22Rv1 (cell line): ENCODE results near the gene CAMTA1.

Experiments
- H3K27ac ChIP-seq: fragments of 450-650 bp; 2 replicates; pipeline ENCODE4 v1.5.1; 2017
- ZFX ChIP-seq: fragments of 450-650 bp; IDR thresholded peaks from 2 replicates; pipeline ENCODE4 v1.6.1; 2017; ENCODE audit warnings: antibody characterized with exemption, borderline replicate concordance
- TF ChIP-seq, protein P1 (sequence below): fragments of 450-650 bp; IDR thresholded peaks from 2 replicates; pipeline ENCODE4 v1.5.1; 2017; ENCODE audit warnings: mild to moderate bottlenecking

CAMTA1 gene

DNA sequence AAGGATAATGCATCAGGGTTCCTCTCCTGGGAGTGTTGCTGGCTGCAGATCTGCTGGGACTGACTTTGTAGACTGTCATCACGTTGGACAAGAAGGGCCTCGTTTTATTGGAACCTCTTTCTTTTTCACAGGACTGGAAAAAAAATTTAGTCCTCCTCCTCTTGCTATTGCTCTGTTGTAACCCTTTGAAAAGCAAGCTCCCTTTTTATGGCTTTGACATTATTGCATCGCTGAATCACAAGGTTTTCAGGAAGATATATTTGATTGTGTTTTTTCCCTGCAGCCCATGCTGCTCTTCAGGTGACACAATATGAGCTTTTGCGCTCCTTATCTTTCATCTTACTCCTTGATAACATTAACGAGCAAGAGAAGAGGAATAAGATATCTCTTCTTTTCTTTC, 290.9 kb downstream of the CAMTA1 start:
- H3K27ac ChIP-seq: no peak overlapping the region
- TF ChIP-seq, protein P1, sequence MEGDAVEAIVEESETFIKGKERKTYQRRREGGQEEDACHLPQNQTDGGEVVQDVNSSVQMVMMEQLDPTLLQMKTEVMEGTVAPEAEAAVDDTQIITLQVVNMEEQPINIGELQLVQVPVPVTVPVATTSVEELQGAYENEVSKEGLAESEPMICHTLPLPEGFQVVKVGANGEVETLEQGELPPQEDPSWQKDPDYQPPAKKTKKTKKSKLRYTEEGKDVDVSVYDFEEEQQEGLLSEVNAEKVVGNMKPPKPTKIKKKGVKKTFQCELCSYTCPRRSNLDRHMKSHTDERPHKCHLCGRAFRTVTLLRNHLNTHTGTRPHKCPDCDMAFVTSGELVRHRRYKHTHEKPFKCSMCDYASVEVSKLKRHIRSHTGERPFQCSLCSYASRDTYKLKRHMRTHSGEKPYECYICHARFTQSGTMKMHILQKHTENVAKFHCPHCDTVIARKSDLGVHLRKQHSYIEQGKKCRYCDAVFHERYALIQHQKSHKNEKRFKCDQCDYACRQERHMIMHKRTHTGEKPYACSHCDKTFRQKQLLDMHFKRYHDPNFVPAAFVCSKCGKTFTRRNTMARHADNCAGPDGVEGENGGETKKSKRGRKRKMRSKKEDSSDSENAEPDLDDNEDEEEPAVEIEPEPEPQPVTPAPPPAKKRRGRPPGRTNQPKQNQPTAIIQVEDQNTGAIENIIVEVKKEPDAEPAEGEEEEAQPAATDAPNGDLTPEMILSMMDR: no peak
- no peak for TF ChIP-seq ZFX

DNA sequence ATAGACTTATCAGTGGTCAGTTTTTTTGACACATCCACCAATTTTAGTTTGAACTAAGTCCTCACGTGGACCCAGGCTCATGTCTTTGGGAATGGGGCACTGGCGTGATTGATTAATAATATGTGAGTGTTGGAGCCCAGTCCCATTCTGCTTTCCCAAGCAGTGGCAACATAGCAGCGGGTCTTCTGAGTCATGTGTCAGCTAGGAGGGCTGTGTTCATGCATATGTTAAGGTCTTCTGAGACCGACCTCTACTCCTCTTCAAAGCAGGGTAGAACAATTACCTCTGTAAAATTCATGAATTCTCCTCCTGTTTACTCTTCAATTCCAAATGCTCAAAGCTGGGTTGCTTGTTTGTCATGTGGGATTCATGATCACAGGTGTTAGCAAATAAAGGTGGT, 291.3 kb downstream of the CAMTA1 start:
- no peak overlapping the region for H3K27ac ChIP-seq
- no peak for TF ChIP-seq ZFX
- TF ChIP-seq, protein P1: no peak

DNA sequence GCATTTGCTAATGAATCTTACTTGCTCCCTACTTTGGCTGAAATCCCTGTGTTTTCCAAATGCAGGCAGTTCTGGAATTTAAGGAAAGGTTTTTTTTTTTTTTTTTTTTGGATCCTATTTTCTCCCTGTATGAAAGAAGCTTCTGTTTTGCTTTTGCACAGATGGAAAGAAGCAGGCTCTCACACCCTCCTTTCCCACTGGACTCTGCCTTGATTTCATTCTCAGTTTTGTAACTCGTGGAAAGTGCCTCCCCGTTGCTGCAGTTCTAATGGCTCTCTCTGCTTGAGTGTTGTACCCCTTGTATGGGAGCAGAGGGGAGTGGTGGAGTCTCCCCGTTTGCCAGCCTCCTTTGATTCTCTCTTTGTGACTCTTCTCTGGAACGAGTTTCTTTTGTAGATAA, 291.9 kb downstream of the CAMTA1 start:
- no peak overlapping the region for H3K27ac ChIP-seq
- TF ChIP-seq, protein P1: no peak

DNA sequence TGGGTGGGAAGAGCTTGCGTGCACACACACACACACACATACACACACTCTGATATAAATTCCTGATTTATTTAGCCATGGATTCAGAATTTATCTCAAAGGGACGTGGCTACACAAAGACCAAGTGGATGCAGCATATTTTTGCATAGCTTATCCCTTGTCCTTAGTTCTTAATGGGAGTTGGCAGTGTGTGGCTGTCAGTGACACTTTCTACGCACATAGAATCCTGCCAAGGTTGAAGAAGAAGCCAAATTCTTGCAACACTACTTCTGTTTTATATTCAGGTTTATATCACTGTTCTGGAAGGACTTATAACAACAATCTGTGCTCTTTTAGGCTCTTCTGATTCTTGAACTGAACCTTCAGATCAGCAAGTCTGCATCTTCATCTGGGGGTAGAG, 292.7 kb downstream of the CAMTA1 start:
- TF ChIP-seq ZFX: no peak
- TF ChIP-seq, protein P1: no peak
- no peak overlapping the region for H3K27ac ChIP-seq

DNA sequence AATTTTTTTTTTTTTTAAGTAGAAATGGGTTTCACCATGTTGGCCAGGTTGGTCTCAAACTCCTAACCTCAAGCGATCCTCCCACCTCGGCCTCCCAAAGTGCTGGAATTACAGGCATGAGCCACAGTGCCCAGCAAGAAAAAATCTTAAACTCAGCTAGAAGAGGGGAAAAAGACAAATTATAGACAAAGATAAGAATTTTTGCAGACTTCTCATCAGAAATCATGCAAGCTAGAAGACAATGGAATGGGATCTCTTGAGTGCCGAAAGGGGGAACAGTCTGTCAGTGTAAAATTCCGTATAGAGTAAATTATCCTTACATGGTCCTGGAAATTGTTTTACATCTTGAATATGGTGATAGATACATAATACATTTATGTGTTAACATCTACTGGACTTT, 294.4 kb downstream of the CAMTA1 start:
- no peak overlapping the region for H3K27ac ChIP-seq
- no peak for TF ChIP-seq ZFX
- TF ChIP-seq, protein P1: no peak

DNA sequence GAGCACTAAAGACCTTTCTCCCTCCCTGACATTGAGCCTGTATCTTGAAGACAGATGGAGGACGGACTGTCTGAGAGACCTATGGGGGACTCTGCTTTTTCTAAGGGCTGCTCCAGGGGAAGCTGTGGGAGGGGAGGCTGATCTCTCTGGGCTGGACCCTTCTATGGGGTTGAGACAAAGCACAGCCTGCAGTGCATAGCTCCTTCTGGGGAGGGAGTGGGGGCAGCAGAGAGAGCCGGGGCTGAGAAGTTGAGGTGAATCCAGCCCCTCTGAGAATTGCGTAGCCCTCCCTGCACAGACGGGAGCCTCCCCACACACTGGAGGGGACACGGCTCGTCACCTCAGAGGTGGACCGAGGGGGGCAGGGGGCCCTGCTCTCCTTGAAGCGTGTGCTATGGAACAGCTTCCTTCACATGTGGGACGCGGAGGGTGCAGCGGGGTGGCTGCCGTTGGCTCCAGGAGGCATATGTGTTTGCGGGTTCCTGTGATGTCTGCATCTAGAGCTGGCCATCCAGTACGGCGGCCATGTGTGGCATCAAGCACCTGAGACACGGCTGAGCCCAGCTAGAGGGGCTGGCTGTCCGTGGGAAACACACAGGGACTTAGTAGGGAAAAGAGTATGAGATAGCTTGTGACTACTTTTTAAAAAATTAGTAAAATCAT, 299.1 kb downstream of the CAMTA1 start:
- no peak overlapping the region for H3K27ac ChIP-seq
- TF ChIP-seq ZFX: no peak
- TF ChIP-seq, protein P1: no peak

DNA sequence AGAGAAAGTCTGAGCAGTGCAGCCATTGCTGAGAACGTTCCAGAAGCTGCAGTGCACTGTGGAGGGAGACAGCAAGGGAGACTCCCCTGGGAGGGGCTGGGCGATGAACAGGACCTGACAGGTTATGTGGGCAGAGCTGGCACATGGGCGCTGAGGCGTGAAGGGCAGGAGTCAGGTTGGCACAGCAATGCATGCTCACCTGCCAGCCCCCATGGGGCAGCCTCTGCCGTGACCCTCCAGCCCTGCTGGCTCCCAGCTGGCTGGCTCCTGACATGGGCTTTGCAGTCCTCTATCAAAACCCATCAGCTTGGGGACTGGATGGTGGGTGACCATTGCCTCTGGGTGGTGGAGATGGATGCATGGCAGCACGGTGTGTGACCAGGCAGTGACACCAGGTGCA, 300.3 kb downstream of the CAMTA1 start:
- no peak overlapping the region for H3K27ac ChIP-seq
- TF ChIP-seq ZFX: no peak
- TF ChIP-seq, protein P1: no peak
